Trophoblast cell (in vitro differentiated cells and primary cell): ENCODE data around the gene ATXN1.
"Not testable (repeated sequence)": the region's sequence is repeated elsewhere in the genome, so short reads cannot be mapped to it uniquely, and the experiment has no call there.

Experiments
- DNase-seq, 2 donors: peaks; one replicate each; pipeline ENCODE4 v3.0.0-alpha.2; 2016
- H2AFZ ChIP-seq: 2 replicates; pipeline ENCODE4 v1.6.1; 2013; ENCODE audit warnings: low read length, moderate library complexity, mild to moderate bottlenecking; ENCODE audit not compliant: insufficient read depth, poor library complexity
- H2AK5ac ChIP-seq: 2 replicates; pipeline ENCODE4 v1.6.1; 2013; ENCODE audit warnings: mild to moderate bottlenecking, low read length
- H2BK120ac ChIP-seq: 2 replicates; pipeline ENCODE4 v1.6.1; 2013; ENCODE audit warnings: low read length, mild to moderate bottlenecking, moderate library complexity; ENCODE audit not compliant: insufficient read depth, poor library complexity
- H2BK12ac ChIP-seq: 2 replicates; pipeline ENCODE4 v1.6.1; 2013; ENCODE audit warnings: mild to moderate bottlenecking, low read length, moderate library complexity
- H2BK5ac ChIP-seq: 2 replicates; pipeline ENCODE4 v1.6.1; 2013; ENCODE audit warnings: low read length, low read depth, moderate library complexity, mild to moderate bottlenecking; ENCODE audit not compliant: poor library complexity
- H3K14ac ChIP-seq: 2 replicates; pipeline ENCODE4 v1.6.1; 2013; ENCODE audit warnings: mild to moderate bottlenecking, low read length
- H3K18ac ChIP-seq: 2 replicates; pipeline ENCODE4 v1.6.1; 2013; ENCODE audit warnings: mild to moderate bottlenecking, low read length
- H3K23ac ChIP-seq: 2 replicates; pipeline ENCODE4 v1.6.1; 2013; ENCODE audit warnings: low read length
- H3K27ac ChIP-seq: 2 replicates; pipeline ENCODE4 v1.5.1; 2013; ENCODE audit warnings: low read depth, mild to moderate bottlenecking, inconsistent platforms, low read length, moderate library complexity
- H3K27me3 ChIP-seq: 2 replicates; pipeline ENCODE4 v1.6.1; 2013; ENCODE audit warnings: inconsistent platforms, mild to moderate bottlenecking, low read length, moderate library complexity; ENCODE audit not compliant: insufficient read depth
- H3K36me3 ChIP-seq, 2 experiments: 1 replicate in 1 of 2; 2 replicates in 1 of 2; pipeline ENCODE4 v1.6.1; 2013; ENCODE audit warnings: low read length in 2 of 2, mild to moderate bottlenecking in 2 of 2, moderate library complexity in 1 of 2; ENCODE audit not compliant: insufficient read depth in 2 of 2, control insufficient read depth in 1 of 2
- H3K4ac ChIP-seq: 2 replicates; pipeline ENCODE4 v1.6.1; 2013; ENCODE audit warnings: low read depth, mild to moderate bottlenecking, low read length, moderate library complexity
- H3K4me1 ChIP-seq, 2 experiments: 1 replicate in 1 of 2; 2 replicates in 1 of 2; pipeline ENCODE4 v1.6.1; 2013; ENCODE audit warnings: low read length in 2 of 2, mild to moderate bottlenecking in 2 of 2, moderate library complexity in 1 of 2; ENCODE audit not compliant: insufficient read depth in 2 of 2, control insufficient read depth in 1 of 2
- H3K4me2 ChIP-seq: 2 replicates; pipeline ENCODE4 v1.6.1; 2013; ENCODE audit warnings: inconsistent platforms, mild to moderate bottlenecking, low read length, moderate library complexity
- H3K4me3 ChIP-seq: 2 replicates; pipeline ENCODE4 v1.5.1; 2013; ENCODE audit warnings: mild to moderate bottlenecking, low read depth, low read length, inconsistent platforms
- H3K79me1 ChIP-seq: one replicate; pipeline ENCODE4 v1.6.1; 2013; ENCODE audit warnings: low read length
- H3K79me2 ChIP-seq: 2 replicates; pipeline ENCODE4 v1.6.1; 2013; ENCODE audit warnings: low read length, mild to moderate bottlenecking; ENCODE audit not compliant: control insufficient read depth, insufficient read depth, poor library complexity
- H3K9ac ChIP-seq: 2 replicates; pipeline ENCODE4 v1.6.1; 2013; ENCODE audit warnings: mild to moderate bottlenecking, low read length
- H3K9me3 ChIP-seq: 2 replicates; pipeline ENCODE4 v1.6.1; 2013; ENCODE audit warnings: low read depth, mild to moderate bottlenecking, control low read depth, inconsistent platforms, low read length; ENCODE audit not compliant: insufficient read depth
- H4K12ac ChIP-seq: 2 replicates; pipeline ENCODE4 v1.6.1; 2013; ENCODE audit warnings: low read depth, mild to moderate bottlenecking, low read length, moderate library complexity
- H4K8ac ChIP-seq: 2 replicates; pipeline ENCODE4 v1.6.1; 2013; ENCODE audit warnings: low read depth, mild to moderate bottlenecking, low read length, moderate library complexity
- H4K91ac ChIP-seq: one replicate; pipeline ENCODE4 v1.6.1; 2013; ENCODE audit warnings: low read depth, mild to moderate bottlenecking, low read length, moderate library complexity
- whole genome bisulfite sequencing: extraction: QIAGEN DNeasy Blood & Tissue Kit; methylation state at CpG from one replicate; pipeline ENCODE4 v1.1.7; 2013; ENCODE audit warnings: missing lambda C conversion rate; ENCODE audit not compliant: insufficient read length, insufficient coverage; ENCODE audit errors: extremely low coverage; 5-methylcytosine and 5-hydroxymethylcytosine counted together

ATXN1 gene

GRCh38 chr6:16392010-16392409 is 369.2 kb downstream of the ATXN1 start:
- no peak for DNase-seq
- H4K91ac ChIP-seq = no peak overlapping the region
- H2BK12ac ChIP-seq = no peak overlapping the region
- no peak overlapping the region for H3K18ac ChIP-seq
- no peak overlapping the region for H3K27ac ChIP-seq
- no CpG with 5 or more reads among the region's 1 CpG for WGBS
- no peak overlapping the region for H4K12ac ChIP-seq
- no peaks in the 10 kb centered on the region for H3K36me3 ChIP-seq
- no peaks in the 10 kb centered on the region for H3K27me3 ChIP-seq
- no peak overlapping the region for H3K23ac ChIP-seq
- no peak overlapping the region for H2AK5ac ChIP-seq
- H3K9ac ChIP-seq = no peak overlapping the region
- no peak overlapping the region for H3K14ac ChIP-seq
- H3K4me1 ChIP-seq = peaks cover 2 to 4% of the 10 kb centered on the region in 2 experiments
- no peaks in the 10 kb centered on the region for H3K79me2 ChIP-seq
- no peak overlapping the region for H3K4ac ChIP-seq
- H2AFZ ChIP-seq = no peak overlapping the region
- no peak overlapping the region for H2BK5ac ChIP-seq
- H4K8ac ChIP-seq = no peak overlapping the region
- no peak overlapping the region for H3K4me3 ChIP-seq
- H3K4me2 ChIP-seq = no peak overlapping the region
- H3K79me1 ChIP-seq = peaks cover 5% of the 10 kb centered on the region
- H3K9me3 ChIP-seq = no peaks in the 10 kb centered on the region
- no peak overlapping the region for H2BK120ac ChIP-seq

GRCh38 chr6:16391451-16391912 is 369.8 kb downstream of the ATXN1 start:
- H3K23ac ChIP-seq = no peak overlapping the region
- no peak overlapping the region for H3K14ac ChIP-seq
- no CpG with 5 or more reads among the region's 2 CpGs for WGBS
- DNase-seq = no peak
- H3K9me3 ChIP-seq = no peaks in the 10 kb centered on the region
- no peak overlapping the region for H2BK12ac ChIP-seq
- H3K4me3 ChIP-seq = no peak overlapping the region
- H3K4me1 ChIP-seq = peaks cover 2 to 4% of the 10 kb centered on the region in 2 experiments
- H2AFZ ChIP-seq = no peak overlapping the region
- no peak overlapping the region for H2AK5ac ChIP-seq
- no peak overlapping the region for H4K12ac ChIP-seq
- H2BK120ac ChIP-seq = no peak overlapping the region
- peak overlapping the region; percentile 19 for H2BK5ac ChIP-seq
- no peaks in the 10 kb centered on the region for H3K79me2 ChIP-seq
- H3K27me3 ChIP-seq = no peaks in the 10 kb centered on the region
- H3K79me1 ChIP-seq = peaks cover 5% of the 10 kb centered on the region
- H3K36me3 ChIP-seq = no peaks in the 10 kb centered on the region
- H3K27ac ChIP-seq = no peak overlapping the region
- H4K91ac ChIP-seq = no peak overlapping the region
- no peak overlapping the region for H3K18ac ChIP-seq
- no peak overlapping the region for H3K9ac ChIP-seq
- no peak overlapping the region for H3K4ac ChIP-seq
- H3K4me2 ChIP-seq = no peak overlapping the region
- no peak overlapping the region for H4K8ac ChIP-seq

- not testable (repeated sequence) for H3K23ac ChIP-seq, H3K79me1 ChIP-seq, H3K4me1 ChIP-seq, H3K79me2 ChIP-seq, H3K4ac ChIP-seq, H2BK12ac ChIP-seq, H3K4me3 ChIP-seq, H4K8ac ChIP-seq, H3K27ac ChIP-seq, H4K12ac ChIP-seq, H2BK5ac ChIP-seq, H3K27me3 ChIP-seq, H2AFZ ChIP-seq, DNase-seq, H2AK5ac ChIP-seq, H3K14ac ChIP-seq, H4K91ac ChIP-seq, H3K36me3 ChIP-seq, H3K9ac ChIP-seq, H3K18ac ChIP-seq, H2BK120ac ChIP-seq, H3K4me2 ChIP-seq, H3K9me3 ChIP-seq
- WGBS = no CpG with 5 or more reads among the region's 6 CpGs
These were observed 370.3 kb downstream of the ATXN1 start for GRCh38 chr6:16390909-16391450.

GRCh38 chr6:16389642-16390041 is 371.6 kb downstream of the ATXN1 start:
- Histone ChIP-seq H3K9me3 (no peaks in the 10 kb centered on the region), H2AK5ac (no peak overlapping the region), H3K18ac (no peak overlapping the region), H2BK120ac (no peak overlapping the region), H3K4ac (no peak overlapping the region), H4K12ac (no peak overlapping the region), H3K36me3 (no peaks in the 10 kb centered on the region), H3K9ac (no peak overlapping the region), H3K14ac (no peak overlapping the region), H3K4me1 (peaks cover 2 to 4% of the 10 kb centered on the region in 2 experiments), H3K4me3 (no peak overlapping the region), H2AFZ (no peak overlapping the region), H3K27ac (no peak overlapping the region), H4K91ac (no peak overlapping the region), H2BK5ac (no peak overlapping the region), H3K79me1 (peaks cover 3% of the 10 kb centered on the region), H3K79me2 (no peaks in the 10 kb centered on the region), H3K27me3 (no peaks in the 10 kb centered on the region), H3K23ac (no peak overlapping the region), H4K8ac (no peak overlapping the region), H3K4me2 (no peak overlapping the region), H2BK12ac (no peak overlapping the region)
- no CpG with 5 or more reads among the region's 2 CpGs for WGBS
- DNase-seq = no peak
